ENCODE results near the gene GPR78. TPM values are rescaled to one million over a fixed set of nuclear protein-coding genes. Genes with fewer than 3 reads are reported as not detected.

Gene GPR78
- total and polyA plus RNA-seq, 4 donors: 0.05 to 0.28 TPM; not detected in 2

Other genes with a start within 250 kb of the GPR78 start
- gene ACOX3, start 139.7 kb upstream of the GPR78 start, total RNA-seq: 10 to 100 TPM; 26.9 to 32.2 TPM
- 10 to 100 TPM; 15.6 to 16.1 TPM for gene ACOX3, start 139.7 kb upstream of the GPR78 start, polyA plus RNA-seq
- gene TRMT44, start 139.6 kb upstream of the GPR78 start, total RNA-seq: 10 to 100 TPM; 22.6 to 24.8 TPM
- gene TRMT44, start 139.6 kb upstream of the GPR78 start, polyA plus RNA-seq: 1 to 10 TPM; 7.3 to 7.4 TPM
- gene CPZ, start 12.4 kb downstream of the GPR78 start, total RNA-seq: 1 to 10 TPM; 2.0 to 5.5 TPM
- 1 to 10 TPM; 1.4 to 3.5 TPM for gene CPZ, start 12.4 kb downstream of the GPR78 start, polyA plus RNA-seq